NCI-H1694 (cell line): ENCODE results near the gene SLC19A1.

Experiments used
- DNase-seq: peaks from one replicate; lab custom pipeline; 2025; lab: John Stamatoyannopoulos, UW

SLC19A1 gene

GRCh38 chr21:45558044-45558721 is 15.9 kb upstream of the SLC19A1 start:
- no peak for DNase-seq

GRCh38 chr21:45557616-45558043 is 15.4 kb upstream of the SLC19A1 start:
- no peak for DNase-seq

- DNase-seq = no peak
Measured at GRCh38 chr21:45556645-45557615, 14.7 kb upstream of the SLC19A1 start.

GRCh38 chr21:45556302-45556644 is 14.0 kb upstream of the SLC19A1 start:
- DNase-seq = no peak

GRCh38 chr21:45555557-45556301 is 13.5 kb upstream of the SLC19A1 start:
- no peak for DNase-seq

- DNase-seq = no peak
Measured at GRCh38 chr21:45555251-45555556, 13.0 kb upstream of the SLC19A1 start.

GRCh38 chr21:45554477-45555175 is 12.4 kb upstream of the SLC19A1 start:
- no peak for DNase-seq

GRCh38 chr21:45552696-45553391 is 10.6 kb upstream of the SLC19A1 start:
- DNase-seq = no peak

GRCh38 chr21:45551783-45552695 is 9.8 kb upstream of the SLC19A1 start:
- no peak for DNase-seq

- DNase-seq = no peak
Measured at GRCh38 chr21:45551316-45551715, 9.1 kb upstream of the SLC19A1 start.

- DNase-seq = no peak
Measured at GRCh38 chr21:45550522-45551210, 8.4 kb upstream of the SLC19A1 start.

- DNase-seq = no peak
Measured at GRCh38 chr21:45549626-45550463, 7.6 kb upstream of the SLC19A1 start.

GRCh38 chr21:45548711-45549491 is 6.7 kb upstream of the SLC19A1 start:
- no peak for DNase-seq

GRCh38 chr21:45547545-45547900 is 5.3 kb upstream of the SLC19A1 start:
- no peak for DNase-seq

- no peak for DNase-seq
Measured at GRCh38 chr21:45546636-45547544, 4.7 kb upstream of the SLC19A1 start.

GRCh38 chr21:45545691-45546531 is 3.7 kb upstream of the SLC19A1 start:
- no peak for DNase-seq
